Stomach (tissue), 4 donors: ENCODE data around the gene JAKMIP1.

Experiments
- CTCF ChIP-seq, 7 experiments: fragments of 450-650 bp in 4 of 7; fragments of 200-600 bp in 3 of 7; sonication (generic) in 3 of 7; IDR thresholded peaks; one replicate each; pipeline ENCODE4 v1.5.1; 2016 to 2019; ENCODE audit warnings: antibody characterized with exemption in 7 of 7, control low read depth in 2 of 7, mild to moderate bottlenecking in 1 of 7
- EP300 ChIP-seq: sonication (generic); formaldehyde crosslinking; IDR thresholded peaks from one replicate; pipeline ENCODE4 v1.6.1; 2017; ENCODE audit warnings: antibody characterized with exemption
- POLR2A ChIP-seq, 4 donors: fragments of 450-650 bp; IDR thresholded peaks; one replicate each; pipeline ENCODE4 v1.6.1; 2016; ENCODE audit warnings: antibody characterized with exemption in 4 of 4, control low read depth in 2 of 4, mild to moderate bottlenecking in 1 of 4, moderate library complexity in 1 of 4
- POLR2AphosphoS5 ChIP-seq, 3 donors: sonication (generic); formaldehyde crosslinking; IDR thresholded peaks; one replicate each; pipeline ENCODE4 v1.6.1; 2016; ENCODE audit warnings: antibody characterized with exemption in 3 of 3

DNA sequence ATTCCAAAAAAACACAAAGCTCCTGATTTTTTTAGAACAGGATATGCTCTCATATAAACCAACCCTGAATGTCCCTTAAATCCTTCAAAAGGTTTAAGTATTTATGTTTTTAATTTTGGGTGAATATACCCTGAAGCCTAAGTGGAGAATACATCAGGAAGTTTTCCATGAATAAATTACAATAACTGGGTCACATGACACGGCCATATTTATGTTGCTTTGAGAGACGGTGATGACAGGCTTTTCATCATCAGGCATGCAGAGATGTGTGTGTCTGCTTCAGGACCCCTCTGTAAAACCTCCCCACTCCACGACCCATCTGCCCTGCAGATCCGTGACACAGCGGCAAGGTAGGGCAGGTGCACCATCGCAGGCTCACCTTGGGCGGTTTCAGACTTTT is 121.8 kb downstream of the JAKMIP1 start:
- TF ChIP-seq POLR2AphosphoS5 (IDR thresholded peaks at IDR 0.05) (no peak), POLR2A (IDR thresholded peaks at IDR 0.05) (no peak), CTCF (IDR thresholded peaks at IDR 0.05) (no peak), EP300 (no peak)
